Measurements from ENCODE around the gene BORCS6.

The BORCS6 gene

DNA sequence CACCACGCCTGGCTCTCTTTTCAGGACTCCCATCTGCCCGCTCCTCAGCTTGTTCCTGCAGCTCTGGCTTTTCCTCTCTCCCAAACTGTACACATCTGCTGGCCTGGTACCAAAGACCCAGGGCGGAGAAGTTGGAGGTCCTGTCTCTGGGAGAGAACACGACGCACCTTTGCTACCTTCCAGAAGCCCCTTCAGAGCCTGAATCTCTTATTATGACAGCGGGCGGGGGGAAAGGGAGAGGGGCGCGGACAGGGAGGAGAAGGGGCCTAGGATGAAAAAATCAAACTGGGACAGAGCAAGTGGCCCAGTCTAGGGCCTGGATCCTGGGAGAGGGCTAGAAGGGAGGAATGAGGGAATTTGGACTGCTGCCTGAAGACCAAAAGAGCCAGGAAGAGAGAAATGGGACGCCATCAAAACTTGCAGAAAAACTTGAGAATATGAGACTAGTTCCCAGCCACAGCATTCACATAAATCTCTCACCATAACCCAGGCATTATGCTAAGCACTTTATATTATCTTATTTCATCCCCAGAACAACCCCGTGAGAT, 35.3 kb downstream of the BORCS6 start:
- no peak for DNase-seq (ENCODE audit: low read depth)

DNA sequence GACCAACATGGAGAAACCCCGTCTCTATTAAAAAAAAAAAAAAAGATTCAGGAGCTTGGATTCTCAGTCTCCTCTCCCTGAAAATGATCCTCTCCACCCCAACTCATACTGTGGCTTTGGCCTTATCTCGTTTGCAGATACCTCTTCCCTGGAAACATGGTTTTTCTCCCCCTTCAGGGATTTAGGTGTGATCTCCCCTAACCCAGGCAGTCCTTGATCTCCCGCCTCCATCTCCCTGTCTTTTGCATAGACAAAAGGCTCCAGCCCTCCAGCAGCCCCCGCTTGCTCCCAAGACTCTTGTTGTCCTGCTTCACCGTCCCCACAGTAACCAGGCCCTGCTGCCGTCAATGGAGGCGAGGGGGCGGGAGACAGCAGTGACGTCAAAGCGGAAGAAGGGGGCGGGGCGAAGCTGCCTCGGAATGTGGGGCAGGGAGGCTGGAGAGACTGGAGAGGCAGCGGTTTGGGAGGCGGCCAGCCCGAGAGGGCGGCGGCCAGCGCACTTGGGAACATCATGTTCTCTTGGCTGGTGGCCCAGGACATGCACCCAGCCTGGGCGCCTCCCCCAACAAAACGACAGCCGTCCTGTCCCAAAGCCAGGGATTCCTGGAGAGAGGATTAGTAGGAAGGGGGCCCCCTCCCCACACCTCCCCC, 35.9 kb downstream of the BORCS6 start:
- DNase-seq (ENCODE audit: low read depth): peak; percentile 62

DNA sequence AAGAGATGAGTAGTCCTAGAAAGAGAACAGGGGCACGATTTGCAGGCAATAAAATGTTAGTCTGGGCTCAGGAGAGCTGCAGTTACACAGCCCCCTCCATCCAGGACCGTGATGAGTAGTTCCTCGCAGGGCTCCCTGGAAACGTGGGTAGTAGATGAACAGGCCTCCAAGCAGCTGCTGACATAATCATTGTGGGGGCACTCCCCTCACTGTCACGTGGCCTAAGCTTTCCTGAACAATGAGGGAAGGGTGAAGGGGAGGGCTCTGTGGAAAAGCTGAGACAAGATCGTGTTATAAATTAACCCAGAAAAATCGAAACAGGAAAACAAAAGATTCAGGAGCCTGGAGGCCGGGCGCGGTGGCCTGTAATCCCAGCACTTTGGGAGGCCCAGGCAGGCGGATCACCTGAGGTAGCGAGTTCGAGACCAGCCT, 36.4 kb downstream of the BORCS6 start:
- no peak for DNase-seq (ENCODE audit: low read depth)

DNA sequence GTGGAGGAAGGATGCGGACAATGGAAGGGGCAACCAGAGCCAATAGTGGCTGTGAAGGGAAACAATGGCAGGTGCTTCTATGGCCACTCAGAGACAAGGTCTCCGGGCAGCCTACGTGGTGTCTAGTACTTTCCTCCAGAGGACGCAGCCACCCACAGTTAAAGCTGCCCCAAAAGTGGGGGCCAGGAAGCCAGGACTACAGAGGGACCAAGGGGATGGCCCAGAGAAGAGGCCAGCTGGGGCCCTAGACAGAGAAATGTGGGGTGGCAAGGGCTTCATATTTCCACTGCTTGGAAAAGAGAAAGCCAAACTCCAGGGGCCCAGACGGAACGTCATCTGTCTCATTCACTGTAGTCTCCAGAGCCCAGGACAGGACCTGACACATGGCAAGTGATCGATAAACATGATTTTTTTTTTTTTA, 36.9 kb downstream of the BORCS6 start:
- no peak for DNase-seq (ENCODE audit: low read depth)

DNA sequence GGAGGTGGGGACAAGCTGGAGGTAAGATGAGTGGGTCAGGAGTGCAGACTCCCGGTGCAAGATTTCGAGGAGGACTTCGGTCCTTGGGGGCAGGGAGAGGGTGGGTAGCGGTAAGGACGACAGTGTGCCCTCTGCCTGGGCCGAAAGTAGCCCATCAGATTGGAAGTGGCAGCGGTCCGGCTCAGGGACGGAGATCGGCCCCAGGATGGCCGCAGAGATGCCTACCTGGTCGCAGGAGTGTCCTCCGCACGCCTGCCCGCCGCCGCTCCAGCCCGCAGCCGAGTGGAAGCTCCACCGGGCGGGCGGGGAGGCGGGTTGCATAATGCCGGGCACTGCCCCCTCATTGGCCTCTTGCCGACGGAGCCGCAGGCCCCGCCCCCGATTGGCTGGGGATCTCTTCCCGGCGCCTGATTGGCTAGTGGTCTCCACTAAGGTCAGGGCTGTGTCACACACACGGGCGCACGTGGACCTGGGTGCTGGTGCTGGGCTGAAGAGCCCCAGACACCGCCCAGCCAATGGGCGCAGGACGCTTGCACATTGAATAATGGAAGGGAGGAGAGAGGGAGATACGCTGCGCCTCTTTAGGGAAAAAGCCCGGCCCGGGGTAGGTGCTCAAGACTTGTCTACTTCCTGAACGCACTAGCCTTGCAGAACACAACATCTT, 37.7 kb downstream of the BORCS6 start, which contains the start of gene PER1:
PER1 (minus strand) TSS at position 293 of the 664 bp plus-strand sequence. CDS start 1,698 bp downstream, outside the sequence.
- DNase-seq (ENCODE audit: low read depth): peak; percentile 63

DNA sequence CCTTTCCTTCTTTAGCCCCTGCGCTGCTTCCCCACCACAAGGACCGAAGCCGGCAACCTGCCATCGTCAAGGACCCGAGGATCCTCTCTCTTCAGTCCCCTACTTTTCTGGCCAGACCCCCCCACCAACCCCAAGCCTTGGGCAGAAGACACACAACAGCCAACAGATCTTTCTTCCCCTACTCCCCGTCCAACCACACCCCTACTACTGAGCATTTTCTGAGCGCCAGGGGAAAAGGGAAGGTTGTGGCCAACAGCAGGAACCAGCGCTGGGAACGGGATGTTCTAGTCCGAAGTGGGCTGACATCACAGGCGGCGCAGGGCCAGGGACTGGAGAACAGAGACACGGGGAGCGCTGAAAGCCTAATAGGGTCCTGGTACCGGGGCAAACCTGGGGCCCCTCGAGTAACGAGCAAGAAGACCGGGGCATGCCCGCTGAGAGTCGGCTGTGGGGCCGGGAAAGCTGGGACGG, 38.3 kb downstream of the BORCS6 start:
- DNase-seq (ENCODE audit: low read depth): no peak

DNA sequence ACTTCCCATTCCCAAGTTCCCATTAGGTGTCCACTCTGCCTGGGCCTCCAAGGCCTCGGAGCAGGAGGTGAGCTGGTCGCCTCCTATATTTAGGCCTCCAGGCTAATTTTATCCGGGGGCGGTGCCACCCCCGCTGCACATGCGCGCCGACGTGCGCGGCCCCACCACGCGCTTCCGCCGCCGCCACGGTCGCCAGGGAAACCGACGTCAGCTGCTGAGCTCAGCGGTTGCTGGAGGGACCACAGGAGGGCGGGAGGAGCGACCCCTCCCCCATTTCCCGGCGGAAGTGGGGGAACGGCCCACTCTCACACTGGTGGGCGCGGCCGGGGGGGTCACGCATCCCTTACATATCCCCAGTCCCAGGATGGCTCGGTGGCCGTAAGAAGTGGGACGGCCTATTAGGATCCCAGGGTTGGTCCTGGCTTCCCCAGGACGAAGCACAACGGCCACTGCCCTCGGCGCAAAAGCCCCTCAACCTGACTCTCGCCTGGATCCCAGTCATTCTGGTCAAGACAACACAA, 38.8 kb downstream of the BORCS6 start:
- DNase-seq (ENCODE audit: low read depth): peak; percentile 84

DNA sequence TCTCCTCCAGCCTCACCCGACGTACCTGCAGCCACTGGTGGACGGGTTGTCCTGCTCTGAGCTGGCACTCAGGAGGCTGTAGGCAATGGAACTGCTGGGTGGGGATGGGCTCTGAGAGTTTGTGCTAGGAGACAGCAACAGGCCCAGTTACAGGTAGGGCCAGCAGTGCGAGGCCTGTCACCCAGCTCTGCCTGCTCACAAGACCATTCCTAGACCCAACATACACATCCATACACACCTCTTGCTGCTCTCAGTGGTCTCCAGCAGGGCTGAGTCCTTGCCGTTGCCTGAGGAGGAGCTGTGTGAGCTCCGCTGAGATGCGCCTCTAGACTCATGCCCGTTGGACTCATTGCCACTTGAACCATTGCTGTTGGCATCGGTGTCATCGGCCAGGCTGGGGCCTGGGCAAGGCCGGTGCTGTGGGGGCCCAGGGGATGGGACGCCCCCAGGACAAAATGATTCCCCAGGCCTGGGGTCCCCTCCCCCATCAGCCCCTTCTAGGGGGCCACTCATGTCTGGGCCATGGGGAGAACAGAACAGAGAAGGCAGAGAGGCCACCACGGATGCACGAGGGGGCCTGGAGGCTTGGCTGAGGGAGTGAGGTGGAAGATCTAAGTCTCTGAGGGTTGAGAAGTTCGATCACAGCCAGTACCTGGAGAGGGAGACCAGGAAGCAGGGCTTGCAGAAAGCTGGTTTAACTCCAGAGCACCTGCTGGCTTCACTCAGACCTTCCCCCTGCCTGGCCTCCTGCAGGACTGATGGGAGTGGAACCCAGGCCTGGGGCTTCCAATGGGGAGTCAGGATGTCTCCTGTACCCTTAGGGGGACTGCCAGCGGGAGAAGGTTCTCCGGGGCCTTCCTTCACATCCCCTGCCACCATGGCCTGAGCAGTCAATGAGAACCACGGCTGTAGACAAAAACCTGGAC, 39.5 kb downstream of the BORCS6 start:
- no peak for DNase-seq (ENCODE audit: low read depth)

DNA sequence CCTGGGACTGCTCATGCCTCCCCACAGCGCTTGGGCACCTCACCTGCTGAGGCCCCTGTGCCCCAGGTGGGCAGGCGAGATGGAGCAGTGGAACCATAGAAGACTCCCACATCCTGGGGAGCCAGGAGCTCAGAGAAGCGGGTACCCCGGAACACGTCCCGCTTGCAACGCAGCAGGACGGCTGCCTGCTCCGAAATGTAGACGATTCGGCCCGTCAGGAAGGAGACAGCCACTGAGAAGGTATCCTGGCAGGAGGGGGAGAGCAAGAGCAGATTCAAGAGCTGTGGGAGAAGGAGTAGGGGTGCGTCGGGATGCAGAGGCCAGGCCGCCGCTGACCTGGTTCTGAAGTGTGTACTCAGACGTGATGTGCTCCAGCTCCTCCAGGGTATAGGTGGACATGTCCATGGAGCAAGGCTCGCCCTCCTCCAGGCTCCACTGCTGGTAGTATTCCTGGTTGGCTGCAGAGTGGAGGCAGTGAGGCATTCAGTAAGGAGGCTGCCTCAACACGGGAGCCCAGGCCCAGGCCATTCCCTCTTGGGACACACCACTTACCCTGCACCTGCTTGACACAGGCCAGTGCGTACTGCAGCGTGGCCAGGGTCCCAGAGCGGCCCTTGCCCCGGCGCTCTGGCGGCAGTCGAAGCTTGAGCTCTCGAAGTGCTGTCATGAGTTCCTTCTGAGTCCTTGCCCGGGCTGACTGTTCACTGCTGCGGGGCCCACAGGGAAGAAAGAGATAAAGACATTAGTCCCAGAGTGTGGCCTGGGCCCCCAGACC, 40.4 kb downstream of the BORCS6 start:
- DNase-seq (ENCODE audit: low read depth): no peak

DNA sequence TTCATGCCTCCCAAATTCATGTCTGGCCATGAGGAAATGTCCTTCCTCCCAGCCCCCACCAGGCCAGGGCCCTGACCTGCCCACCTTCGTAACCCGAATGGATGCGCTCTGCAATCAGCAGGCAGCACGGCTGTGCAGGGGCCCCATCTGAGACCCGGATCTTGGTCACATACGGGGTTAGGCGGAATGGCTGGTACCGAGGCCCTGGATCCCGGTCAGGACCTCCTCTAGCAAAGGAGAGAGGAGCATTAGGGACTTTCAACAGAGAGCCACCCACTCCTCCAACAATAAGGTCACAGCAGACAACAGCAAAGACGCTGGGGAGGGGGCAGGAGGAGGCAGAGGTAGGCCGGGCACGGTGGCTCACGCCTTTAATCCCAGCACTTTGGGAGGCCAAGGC, 41.4 kb downstream of the BORCS6 start:
- no peak for DNase-seq (ENCODE audit: low read depth)

DNA sequence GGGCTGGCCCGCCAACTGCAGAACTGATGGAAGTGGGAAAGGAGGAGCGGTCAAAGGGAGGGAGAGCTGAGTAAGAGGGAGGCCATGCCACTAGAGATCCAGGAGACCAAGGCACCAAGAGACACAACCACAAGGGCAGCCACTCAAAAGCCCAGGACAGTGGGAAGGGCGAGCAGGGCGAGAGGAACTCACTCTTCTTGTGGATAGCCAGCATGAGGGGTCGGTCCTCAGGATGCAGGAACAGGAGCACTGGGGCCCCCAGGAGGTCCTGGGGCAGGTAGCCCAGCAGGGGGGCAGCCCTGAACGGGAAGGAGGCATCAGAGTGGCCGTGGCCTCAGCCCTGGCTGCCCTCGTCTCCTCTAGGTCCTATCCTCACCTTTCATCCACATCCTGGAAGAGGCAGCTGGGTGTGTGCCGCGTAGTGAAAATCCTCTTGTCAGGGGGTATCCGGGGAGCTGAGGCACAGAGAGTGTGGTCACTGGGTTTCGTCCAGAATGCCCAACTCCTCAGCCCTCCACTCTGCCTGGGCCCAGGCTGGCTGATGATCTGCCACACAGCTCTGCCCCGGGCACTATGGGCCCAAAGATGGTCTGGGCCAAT, 42.1 kb downstream of the BORCS6 start:
- DNase-seq (ENCODE audit: low read depth): no peak

DNA sequence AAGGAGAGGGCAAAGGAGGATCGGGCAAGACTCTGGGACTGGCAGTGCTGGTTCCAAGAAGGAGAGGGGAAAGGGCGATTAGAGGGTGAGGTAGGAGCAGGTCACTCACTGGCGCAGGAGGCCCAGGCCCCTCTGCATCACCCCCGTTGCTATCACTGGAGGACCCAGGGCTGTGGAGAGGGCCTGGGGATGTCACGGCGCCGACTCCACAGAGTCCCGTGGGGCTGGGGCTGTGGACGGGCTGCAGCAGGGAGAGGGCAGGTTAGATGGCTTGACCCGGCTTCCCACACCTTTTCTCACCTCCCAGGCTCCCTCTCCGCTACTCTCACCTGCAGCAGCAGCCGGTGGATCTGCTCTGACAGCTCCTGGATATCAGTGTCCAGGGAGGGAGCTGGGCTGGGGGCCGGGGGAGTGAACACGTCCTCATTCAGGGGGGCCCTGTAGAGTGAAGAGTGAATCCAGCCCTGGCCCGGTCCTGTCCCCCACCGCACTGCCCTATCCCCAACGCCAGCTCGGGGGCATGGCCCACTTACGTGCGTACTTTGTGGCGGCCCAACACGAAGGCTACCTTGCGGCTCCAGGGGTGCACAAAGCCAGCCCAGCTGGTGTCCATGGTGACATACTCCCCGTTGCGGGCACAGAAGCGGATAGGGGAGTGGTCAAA, 42.7 kb downstream of the BORCS6 start:
- no peak for DNase-seq (ENCODE audit: low read depth)

DNA sequence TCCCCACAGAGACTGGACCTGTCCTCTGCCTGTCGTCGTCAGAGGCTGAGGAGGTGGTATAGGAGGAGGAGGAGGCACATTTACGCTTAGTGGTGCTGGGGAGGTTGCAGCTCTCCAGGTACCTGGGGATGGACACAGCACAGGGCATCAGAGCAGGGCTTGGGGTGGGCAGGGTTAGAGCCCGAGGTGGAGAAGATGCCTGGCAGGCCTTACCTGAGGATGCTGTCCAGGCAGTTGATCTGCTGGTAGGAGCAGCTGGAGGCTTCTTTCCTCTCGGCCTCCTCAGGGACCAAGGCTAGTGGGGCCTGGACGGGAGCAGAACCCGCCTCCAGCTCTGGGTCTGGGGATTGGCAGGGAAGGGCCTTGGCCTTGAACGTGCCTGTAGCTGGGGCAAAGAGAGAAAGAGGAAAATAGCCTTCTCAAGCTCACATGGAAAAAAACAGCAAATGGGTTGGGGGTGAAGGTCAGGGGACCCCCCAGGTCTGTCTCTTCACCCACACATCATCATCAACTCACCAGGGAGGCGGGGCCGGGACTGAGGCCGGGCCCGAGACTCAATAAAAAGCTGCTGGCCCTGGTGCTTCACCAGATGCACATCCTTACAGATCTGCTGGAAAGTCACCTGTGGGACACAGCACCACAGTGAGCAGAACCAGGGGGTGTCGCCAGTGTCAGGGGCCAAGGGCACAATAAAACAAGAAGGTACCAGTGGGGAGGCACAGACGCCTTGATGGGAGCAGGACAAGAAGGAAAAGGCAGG, 43.4 kb downstream of the BORCS6 start:
- no peak for DNase-seq (ENCODE audit: low read depth)

DNA sequence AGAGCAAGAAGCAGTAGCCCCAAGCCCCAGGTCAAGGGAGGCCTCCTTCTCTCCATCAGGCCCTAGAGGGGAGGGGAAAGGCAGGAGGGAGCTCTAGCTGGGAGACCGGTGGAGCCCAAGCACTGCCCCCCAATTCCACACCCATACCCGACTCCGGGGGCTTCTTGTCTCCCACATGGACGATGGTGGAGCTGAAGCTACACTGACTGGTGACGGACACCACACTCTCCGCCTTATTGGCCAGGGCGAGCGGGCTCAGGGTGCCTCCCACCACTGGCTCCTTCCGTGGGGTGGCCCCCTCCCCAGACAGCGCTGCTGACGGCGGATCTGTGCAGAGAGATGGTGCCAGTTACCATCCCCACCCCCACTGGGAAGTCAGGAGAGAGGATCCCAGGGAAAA, 44.2 kb downstream of the BORCS6 start:
- no peak for DNase-seq (ENCODE audit: low read depth)

DNA sequence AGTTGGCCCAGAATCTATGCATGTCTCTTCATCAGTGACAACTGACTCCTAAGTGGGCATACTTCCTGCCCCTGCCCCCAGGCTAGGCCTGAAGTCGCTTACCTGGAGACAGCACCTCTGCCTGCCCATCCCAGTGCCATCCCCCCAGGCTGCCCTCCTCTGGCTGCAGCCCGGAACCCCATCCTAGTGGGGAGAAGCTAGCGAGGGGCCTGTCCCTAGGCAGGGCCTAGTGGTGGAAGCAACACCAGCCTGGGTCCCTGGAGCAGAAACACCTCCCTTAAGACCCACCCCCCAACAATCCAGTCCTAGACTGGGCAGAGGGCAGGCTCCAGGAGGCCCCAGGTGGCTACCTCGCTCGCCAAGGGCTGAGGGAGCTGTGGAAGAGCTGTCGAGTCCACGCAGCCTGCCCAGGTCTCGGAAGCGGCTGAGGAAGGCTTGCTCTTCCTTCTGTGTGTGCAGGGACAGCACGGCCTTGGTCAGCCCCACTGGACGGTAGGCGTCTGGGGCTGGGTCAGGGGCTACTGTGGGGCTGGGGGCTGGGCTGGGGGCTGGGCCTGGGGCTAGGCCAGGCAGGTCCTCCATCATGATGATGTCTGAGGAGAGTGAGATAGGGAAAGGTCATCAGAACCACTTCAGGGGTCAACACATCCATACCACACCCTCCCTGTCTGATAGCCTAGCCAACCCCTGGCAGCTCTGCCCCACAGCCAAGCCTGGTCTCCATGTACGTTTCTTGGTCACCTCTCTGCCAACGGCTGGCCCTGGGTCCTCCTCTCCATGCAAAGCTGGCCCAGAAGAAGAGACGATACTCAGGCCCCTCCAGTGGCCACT, 45.4 kb downstream of the BORCS6 start:
- DNase-seq (ENCODE audit: low read depth): no peak

DNA sequence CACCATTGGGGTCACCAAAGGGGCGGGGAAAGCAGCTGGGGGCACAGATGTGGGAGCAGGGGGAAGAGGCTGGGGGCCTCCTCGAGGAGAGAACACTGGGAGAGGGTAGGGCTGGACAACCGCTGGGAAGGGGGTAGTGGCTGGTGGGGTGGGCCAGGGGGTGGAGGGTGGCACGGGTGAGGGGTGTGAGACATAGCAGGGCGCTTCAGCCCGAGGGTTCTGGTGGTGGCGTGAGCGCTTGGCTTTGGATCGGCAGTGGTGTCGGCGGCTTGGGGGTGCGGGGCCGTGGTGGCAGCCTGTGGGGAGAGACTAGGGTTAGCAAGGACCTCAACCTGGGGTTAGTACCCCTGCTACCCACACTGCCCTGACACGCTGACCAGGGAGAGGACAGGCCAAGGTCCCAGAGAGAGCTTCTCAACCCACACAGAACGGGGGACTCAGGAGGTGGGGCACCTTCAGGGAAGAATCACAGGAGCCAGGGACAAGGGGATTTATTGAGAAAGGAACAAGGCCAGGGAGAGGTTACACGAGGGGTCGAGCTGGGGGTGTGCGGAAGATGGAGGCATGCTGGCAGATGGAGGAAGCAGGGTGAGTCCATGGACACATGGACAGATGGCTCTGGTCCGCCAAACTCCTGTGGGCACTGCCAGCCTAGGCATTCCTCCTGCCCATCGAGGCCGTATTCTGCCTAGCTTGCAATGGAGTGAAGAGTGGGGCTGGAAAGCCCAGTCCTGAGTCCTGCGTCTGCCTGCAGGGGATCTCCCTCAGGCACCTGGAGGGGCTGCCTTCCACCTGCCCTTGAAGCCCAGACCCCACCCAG, 46.2 kb downstream of the BORCS6 start:
- no peak for DNase-seq (ENCODE audit: low read depth)

DNA sequence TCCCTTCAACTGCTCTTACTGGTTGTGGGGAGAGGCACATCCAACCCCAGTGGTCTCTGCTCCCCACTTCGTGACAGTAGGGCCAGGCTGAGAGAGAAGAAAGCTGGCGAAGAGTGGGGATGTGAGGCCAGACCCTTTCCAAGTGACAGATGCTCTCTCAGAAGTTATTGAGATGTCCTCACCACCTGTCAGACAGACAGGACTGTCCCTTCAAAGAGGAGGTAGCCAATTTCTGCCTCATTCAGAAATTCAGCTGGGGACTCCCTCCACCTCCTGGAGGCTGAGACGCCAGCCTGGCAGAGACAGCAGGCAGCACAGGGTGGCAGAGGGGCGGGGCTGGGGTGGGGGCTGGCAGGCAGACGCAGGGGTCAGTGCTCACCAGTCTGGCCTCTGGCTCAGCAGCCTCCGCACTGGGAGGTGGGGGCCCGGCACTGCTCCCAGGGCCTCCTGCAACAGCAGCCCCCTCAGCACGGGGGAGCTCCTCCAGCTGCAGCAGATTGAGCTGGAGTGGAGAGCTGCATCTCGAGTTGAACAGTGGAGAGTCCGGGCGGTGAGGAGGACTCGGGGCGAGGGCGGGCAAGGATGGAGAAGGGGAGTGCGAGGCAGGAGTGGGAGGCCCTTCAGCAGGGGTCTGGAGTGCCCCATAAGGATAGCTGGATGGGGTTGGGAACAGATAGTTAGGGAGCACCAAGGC, 46.9 kb downstream of the BORCS6 start:
- DNase-seq (ENCODE audit: low read depth): no peak

All from activated gamma-delta T cell treated with anti-CD3 and anti-CD28 coated beads, Interleukin-2, amount 50 U/mL, for 16 hours (primary cell).